Pancreas (tissue), 10 donors: ENCODE results near the gene NOC4L. TPM values are rescaled to one million over a fixed set of nuclear protein-coding genes. Genes with fewer than 3 reads are reported as not detected.

Experiments used
- ATAC-seq, 4 donors: fragments of 200-7000 bp; cut with Tn5 transposase; one replicate each; pipeline versions ENCODE4 v1.8.0 to v1.9.1; 2020; ENCODE audit warnings: mild to moderate bottlenecking in 4 of 4, moderate library complexity in 4 of 4
- DNase-seq, 6 donors: peaks; one replicate each; pipeline ENCODE4 v3.0.0-alpha.2; 2020
- FAIRE-seq: peaks from 2 replicates; lab custom pipeline; 2012; peaks lifted over from hg19 to GRCh38; lab: Jason Lieb, UNC
- H3K27ac ChIP-seq, 4 donors: fragments of 200-600 bp; sonication (generic); 1 replicate in 3 of 4; 2 replicates in 1 of 4; pipeline versions ENCODE4 v1.5.0 to v1.8.0; 2020
- H3K27me3 ChIP-seq, 4 donors: fragments of 200-600 bp; one replicate each; pipeline ENCODE4 v1.8.0; 2021
- H3K36me3 ChIP-seq, 3 donors: fragments of 200-600 bp; sonication (generic) in 1 of 3; one replicate each; pipeline versions ENCODE4 v1.5.0 to v1.8.0; 2020 to 2021
- H3K4me1 ChIP-seq, 3 donors: fragments of 200-600 bp; one replicate each; pipeline ENCODE4 v1.8.0; 2021
- H3K4me3 ChIP-seq, 4 donors: fragments of 200-600 bp; sonication (generic) in 2 of 4; one replicate each; pipeline versions ENCODE4 v1.5.0 to v1.8.0; 2020 to 2021
- H3K9me3 ChIP-seq, 4 donors: fragments of 200-600 bp; one replicate each; pipeline ENCODE4 v1.8.0; 2021
- WGBS, 2 donors: extraction: QIAGEN DNeasy Blood & Tissue Kit; methylation state at CpG; one replicate each; pipeline ENCODE4 v1.1.7; 2013; 5-methylcytosine and 5-hydroxymethylcytosine counted together
- intact Hi-C, 3 donors: fragments of 100-400 bp; cut with DNase I; formaldehyde crosslinking; loops; one replicate each; pipeline versions ENCODE4 v1.11.1 to v1.14.2; 2022
- polyA plus RNA-seq, 2 donors: library from polyadenylated mRNA; stranded (reverse); fragments of 200-250 nt; gene quantifications; one replicate each; pipeline ENCODE4 v1.2.3, GENCODE V29; 2013
- total RNA-seq, 6 donors: library from RNA; stranded (reverse); fragmentation: NEBNext Ultra II Directional in 4 of 6; extraction: Animal tissue kit (Norgen Biotek cat#: 25700) in 4 of 6; gene quantifications; one replicate each; pipeline versions ENCODE4 v1.2.1 to v1.2.4, GENCODE V29; 2021 to 2023
- TF ChIP-seq, protein P1 (sequence below), 4 donors: fragments of 200-600 bp; sonication (generic) in 3 of 4; IDR thresholded peaks; one replicate each; pipeline versions ENCODE4 v1.5.0 to v1.8.0; 2021; ENCODE audit warnings: antibody characterized with exemption in 4 of 4
- donor health status: healthy with polysubstance abuse.
- donor health status: DM: no; HTN: no; CAD: no; lungs with moderate emphysema.
- donor health status: DM: no; HTN: no; CAD: no.
- donor health status: control.
- donor health status: control.
- donor health status: Bipolar disorder and iron deficiency.
- donor health status: DM: yes; HTN: yes; CAD: no.
- donor health status: DM: no; HTN: no; CAD: no.
- donor health status: DM: no; HTN: no; CAD: no.
- donor health status: DM: yes; HTN: yes; CAD: no.

NOC4L gene
- 10 to 100 TPM in 1 of 6 donors, 1 to 10 TPM in 5; 6.8 to 10.9 (median 8.1) TPM for total RNA-seq
- polyA plus RNA-seq, result 10 to 100 TPM; 32.8 to 45.8 TPM

DNA sequence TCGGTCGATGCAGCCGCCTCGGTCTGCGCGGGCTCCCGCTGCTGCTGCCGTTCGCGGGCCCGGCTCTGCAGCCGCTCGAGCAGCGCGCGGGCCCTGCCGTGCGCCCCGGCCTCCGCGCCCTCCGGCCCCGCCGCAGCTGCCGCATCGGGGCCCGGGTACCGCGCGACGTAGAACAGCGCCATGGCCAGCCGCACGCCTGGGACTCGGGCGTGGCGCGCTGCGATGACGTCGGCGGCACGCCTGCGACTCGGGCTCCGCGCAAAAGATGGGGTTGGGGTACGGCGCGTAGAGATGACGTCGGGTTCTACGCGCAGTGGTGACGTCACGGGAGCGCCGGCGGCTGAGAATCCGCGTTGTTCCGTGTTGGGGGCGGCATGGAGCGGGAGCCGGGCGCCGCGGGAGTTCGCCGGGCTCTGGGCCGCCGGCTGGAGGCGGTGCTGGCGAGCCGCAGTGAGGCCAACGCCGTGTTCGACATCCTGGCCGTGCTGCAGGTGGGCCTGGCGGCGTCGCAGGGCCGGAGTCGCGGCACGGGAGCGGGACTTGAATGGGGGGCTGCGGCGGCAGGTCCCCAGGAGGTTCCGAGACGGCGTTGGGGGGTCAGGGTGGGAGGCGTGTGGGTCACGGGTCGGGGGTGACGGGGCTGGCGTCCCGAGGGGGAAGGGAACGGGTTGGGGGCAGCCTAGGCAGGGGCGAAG, at the start of gene NOC4L, which contains the start of gene DDX51:
Gene NOC4L, plus strand, starts transcription at position 343 of the 695 bp plus-strand sequence. Its CDS starts 32 bp downstream, at position 375.
Gene DDX51, minus strand, starts transcription at position 205 of the 695 bp plus-strand sequence. Its CDS starts 23 bp downstream, at position 182.
- 0% methylated on average over 61 to 100 of the region's 100 CpGs for WGBS, 2 donors
- H3K4me1 ChIP-seq, result peaks cover 4 to 16% (median 8%) of the 10 kb centered on the region in 3 donors
- H3K36me3 ChIP-seq, result peaks cover 0 to 27% (median 14%) of the 10 kb centered on the region in 3 donors
- DNase-seq (peak; percentile 89 to 98 (median 95)), FAIRE-seq (no peak), ATAC-seq (peak; percentile 93 to 95 (median 94))
- TF ChIP-seq, protein P1, sequence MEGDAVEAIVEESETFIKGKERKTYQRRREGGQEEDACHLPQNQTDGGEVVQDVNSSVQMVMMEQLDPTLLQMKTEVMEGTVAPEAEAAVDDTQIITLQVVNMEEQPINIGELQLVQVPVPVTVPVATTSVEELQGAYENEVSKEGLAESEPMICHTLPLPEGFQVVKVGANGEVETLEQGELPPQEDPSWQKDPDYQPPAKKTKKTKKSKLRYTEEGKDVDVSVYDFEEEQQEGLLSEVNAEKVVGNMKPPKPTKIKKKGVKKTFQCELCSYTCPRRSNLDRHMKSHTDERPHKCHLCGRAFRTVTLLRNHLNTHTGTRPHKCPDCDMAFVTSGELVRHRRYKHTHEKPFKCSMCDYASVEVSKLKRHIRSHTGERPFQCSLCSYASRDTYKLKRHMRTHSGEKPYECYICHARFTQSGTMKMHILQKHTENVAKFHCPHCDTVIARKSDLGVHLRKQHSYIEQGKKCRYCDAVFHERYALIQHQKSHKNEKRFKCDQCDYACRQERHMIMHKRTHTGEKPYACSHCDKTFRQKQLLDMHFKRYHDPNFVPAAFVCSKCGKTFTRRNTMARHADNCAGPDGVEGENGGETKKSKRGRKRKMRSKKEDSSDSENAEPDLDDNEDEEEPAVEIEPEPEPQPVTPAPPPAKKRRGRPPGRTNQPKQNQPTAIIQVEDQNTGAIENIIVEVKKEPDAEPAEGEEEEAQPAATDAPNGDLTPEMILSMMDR (IDR thresholded peaks at IDR 0.05), result no peak
- H3K4me3 ChIP-seq, result peak within 1 kb of the TSS; percentile 68 to 95 (median 91)
- H3K27me3 ChIP-seq, result no peaks in the 10 kb centered on the region
- peak within 1 kb of the TSS; percentile 67 to 76 (median 70) for H3K27ac ChIP-seq
- no peaks in the 10 kb centered on the region for H3K9me3 ChIP-seq
- intact Hi-C loops, result no loop called here

DNA sequence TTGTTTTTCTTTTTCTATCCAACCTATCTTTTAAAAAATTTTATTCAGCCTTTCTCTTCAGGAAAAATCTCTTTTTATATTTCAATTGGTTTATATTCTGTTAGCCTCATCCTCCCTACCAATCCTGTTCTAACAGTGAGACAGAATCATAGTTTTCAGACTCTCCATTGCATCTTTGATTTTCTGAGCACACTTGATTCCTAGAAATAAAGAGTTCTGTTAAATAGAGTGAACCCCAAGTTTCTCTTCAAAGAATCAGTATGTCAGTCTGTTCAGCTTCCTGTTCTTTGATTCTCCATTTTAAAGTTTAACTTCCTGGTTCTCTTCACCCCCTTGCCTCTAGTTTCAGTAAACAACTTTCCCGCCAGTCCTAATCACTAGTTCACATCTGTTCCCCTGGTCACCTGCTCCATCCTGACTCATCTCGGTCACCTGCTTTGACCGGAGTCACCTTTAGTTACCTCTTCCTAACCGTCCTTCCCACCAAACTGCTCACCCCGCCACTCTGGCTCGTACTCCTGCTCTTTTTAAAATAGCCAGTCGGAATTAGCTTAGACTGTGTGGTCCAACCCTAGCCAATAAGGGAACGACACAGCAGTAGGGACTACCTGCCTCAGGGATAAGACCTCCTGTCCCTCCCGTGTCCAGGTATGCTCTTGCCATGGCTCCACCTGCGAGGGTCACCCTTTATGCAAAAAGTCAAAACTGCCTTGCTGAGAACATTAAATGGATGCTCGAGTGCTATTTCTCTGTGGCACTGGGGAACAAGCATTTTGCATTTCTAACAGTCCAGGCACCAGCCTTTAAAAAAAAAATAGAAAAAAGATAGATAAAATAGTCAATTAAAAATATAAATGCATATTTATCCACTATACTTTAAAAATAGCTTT, 48.5 kb upstream of the NOC4L start:
- H3K4me3 ChIP-seq, result no peak overlapping the region
- DNase-seq (no peak), ATAC-seq (no peak), FAIRE-seq (no peak)
- H3K27ac ChIP-seq, result no peak overlapping the region
- WGBS, 2 donors, result 92 to 96% methylated on average over 11 of the region's 11 CpGs
- intact Hi-C loops, result no loop called here
- no peaks in the 10 kb centered on the region for H3K9me3 ChIP-seq
- TF ChIP-seq, protein P1 (IDR thresholded peaks at IDR 0.05), result no peak
- no peaks in the 10 kb centered on the region for H3K27me3 ChIP-seq
- no peaks in the 10 kb centered on the region for H3K36me3 ChIP-seq
- no peaks in the 10 kb centered on the region for H3K4me1 ChIP-seq

DNA sequence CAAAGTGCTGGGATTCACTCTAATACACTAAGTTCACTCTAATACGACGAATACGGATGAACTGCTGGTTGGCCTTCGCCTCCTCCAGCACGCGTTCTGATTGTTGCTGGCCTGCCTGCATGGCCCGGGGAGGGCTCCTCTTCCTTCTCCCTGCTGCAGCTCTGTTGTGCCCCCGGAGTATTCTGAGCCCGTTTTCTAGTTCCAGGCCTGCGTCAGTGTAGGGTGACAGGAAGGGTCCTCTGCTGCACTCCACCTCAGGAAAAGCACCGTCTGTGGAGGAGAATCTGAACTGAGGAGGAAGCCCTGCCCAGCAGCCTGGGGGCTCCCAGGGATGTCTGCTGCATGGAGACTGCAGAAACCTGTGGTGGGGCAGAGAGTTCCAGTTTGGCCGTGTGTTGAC, 44.5 kb upstream of the NOC4L start:
- no peak overlapping the region for H3K4me3 ChIP-seq
- TF ChIP-seq, protein P1 (IDR thresholded peaks at IDR 0.05), result no peak
- ATAC-seq, result no peak
- DNase-seq, result no peak
- intact Hi-C loops, result no loop called here
- no peak overlapping the region for H3K27ac ChIP-seq
- 91 to 95% methylated on average over 12 of the region's 12 CpGs for WGBS, 2 donors
- no peaks in the 10 kb centered on the region for H3K36me3 ChIP-seq
- H3K27me3 ChIP-seq, result no peaks in the 10 kb centered on the region
- no peaks in the 10 kb centered on the region for H3K4me1 ChIP-seq
- H3K9me3 ChIP-seq, result no peaks in the 10 kb centered on the region
- FAIRE-seq, result no peak

DNA sequence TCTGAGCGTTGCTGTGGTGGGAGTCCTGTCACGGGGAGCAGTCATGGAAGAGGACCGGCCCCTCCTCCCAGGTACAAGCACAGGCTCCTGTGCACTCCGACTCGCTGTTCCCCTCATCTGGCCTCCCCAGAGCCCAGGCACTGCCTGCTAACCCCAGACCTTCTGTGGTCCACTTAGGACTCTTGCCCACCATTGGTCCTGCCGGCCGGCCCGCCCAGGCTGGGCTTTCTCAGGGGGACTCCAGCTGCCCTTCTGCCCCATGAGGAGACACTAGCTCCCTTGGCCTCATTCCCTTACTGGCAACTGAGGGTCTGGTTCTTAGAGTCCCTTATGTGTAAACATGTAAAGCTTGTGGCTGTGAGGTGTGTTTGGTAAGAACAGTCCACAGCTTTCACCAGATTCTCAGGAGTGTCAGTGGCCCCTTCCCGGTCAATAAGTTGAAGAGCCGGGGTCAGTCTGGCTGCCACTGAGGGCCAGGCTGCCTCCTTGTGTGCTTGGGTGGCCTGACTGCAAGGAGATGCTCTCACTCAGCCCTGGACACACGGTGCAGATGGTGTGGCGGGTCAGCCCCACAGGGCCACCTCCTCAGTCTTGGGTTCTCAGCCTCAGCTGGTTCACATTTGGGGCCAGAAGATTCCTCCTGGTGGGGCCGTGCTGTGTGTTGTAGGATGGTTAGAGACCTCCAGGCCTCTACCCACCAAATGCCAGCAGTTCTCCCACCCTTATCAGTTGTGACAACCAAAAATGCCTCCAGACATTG, 43.8 kb upstream of the NOC4L start:
- TF ChIP-seq, protein P1 (IDR thresholded peaks at IDR 0.05), result no peak
- 96 to 97% methylated on average over 13 of the region's 13 CpGs for WGBS, 2 donors
- Histone ChIP-seq H3K4me3 (no peak overlapping the region), H3K27ac (no peak overlapping the region), H3K4me1 (no peaks in the 10 kb centered on the region), H3K27me3 (no peaks in the 10 kb centered on the region), H3K36me3 (no peaks in the 10 kb centered on the region), H3K9me3 (no peaks in the 10 kb centered on the region)
- ATAC-seq, result no peak
- intact Hi-C loops, result no loop called here
- DNase-seq, result no peak
- no peak for FAIRE-seq
